Epithelial cell of esophagus (primary cell): ENCODE measurements around the gene SKAP1.
"Not testable (repeated sequence)": the region's sequence is repeated elsewhere in the genome, so short reads cannot be mapped to it uniquely, and the experiment has no call there.

Source experiments
- DNase-seq: peaks from one replicate; pipeline ENCODE4 v3.0.0; 2010; ENCODE audit warnings: low read depth
- H3K4me3 ChIP-seq: 2 replicates; pipeline ENCODE4 v1.5.1; 2011; ENCODE audit warnings: mild to moderate bottlenecking, low read length, control low read depth
- TF ChIP-seq, protein P1 (sequence below): IDR thresholded peaks from 2 replicates; pipeline ENCODE4 v1.5.1; 2011; ENCODE audit warnings: low read depth, mild to moderate bottlenecking, low read length, control low read depth, inconsistent platforms; ENCODE audit not compliant: insufficient read depth; ENCODE audit errors: missing control alignments

Gene SKAP1

DNA sequence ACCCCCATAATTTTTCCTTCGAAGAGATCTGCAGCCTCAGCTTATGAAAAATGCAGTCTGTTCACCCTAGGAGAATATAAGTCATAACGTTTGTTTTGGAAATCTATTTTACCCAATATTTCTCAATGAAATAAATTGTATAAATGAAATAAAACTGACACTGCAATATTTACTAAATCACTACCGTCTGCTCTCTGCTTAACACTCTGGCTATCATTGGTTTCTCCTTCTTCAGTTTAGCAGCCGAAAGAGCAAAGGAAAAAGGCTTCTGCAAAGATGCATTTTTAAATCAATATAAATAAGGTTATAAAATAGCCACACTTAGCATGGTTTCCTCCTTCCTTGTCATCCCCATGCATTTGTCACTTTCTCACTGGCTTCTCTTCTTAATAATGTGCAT, 174.3 kb downstream of the SKAP1 start:
- H3K4me3 ChIP-seq = no peak overlapping the region
- TF ChIP-seq, protein P1, sequence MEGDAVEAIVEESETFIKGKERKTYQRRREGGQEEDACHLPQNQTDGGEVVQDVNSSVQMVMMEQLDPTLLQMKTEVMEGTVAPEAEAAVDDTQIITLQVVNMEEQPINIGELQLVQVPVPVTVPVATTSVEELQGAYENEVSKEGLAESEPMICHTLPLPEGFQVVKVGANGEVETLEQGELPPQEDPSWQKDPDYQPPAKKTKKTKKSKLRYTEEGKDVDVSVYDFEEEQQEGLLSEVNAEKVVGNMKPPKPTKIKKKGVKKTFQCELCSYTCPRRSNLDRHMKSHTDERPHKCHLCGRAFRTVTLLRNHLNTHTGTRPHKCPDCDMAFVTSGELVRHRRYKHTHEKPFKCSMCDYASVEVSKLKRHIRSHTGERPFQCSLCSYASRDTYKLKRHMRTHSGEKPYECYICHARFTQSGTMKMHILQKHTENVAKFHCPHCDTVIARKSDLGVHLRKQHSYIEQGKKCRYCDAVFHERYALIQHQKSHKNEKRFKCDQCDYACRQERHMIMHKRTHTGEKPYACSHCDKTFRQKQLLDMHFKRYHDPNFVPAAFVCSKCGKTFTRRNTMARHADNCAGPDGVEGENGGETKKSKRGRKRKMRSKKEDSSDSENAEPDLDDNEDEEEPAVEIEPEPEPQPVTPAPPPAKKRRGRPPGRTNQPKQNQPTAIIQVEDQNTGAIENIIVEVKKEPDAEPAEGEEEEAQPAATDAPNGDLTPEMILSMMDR = no peak
- no peak for DNase-seq

DNA sequence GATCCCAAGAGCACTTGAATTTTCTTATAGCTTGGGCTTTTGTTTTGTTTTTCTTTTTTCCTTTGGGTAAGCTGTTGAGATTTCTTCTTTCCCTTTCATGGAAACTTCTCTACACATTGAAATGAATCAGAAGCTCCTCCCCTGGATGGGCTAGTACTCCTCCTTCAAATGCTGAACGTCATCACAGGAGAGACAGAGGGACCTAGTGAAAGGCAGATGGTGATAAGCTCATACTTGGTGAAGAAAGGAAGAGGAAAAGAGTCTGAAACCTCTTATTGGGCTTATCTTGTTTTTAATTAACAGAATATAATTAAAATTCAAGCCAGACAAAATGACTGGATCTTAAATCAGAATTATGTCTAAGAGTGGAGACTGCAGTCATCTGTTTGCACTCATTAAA, 175.1 kb downstream of the SKAP1 start:
- H3K4me3 ChIP-seq = no peak overlapping the region
- peak; percentile 27 for DNase-seq
- TF ChIP-seq, protein P1 = no peak

DNA sequence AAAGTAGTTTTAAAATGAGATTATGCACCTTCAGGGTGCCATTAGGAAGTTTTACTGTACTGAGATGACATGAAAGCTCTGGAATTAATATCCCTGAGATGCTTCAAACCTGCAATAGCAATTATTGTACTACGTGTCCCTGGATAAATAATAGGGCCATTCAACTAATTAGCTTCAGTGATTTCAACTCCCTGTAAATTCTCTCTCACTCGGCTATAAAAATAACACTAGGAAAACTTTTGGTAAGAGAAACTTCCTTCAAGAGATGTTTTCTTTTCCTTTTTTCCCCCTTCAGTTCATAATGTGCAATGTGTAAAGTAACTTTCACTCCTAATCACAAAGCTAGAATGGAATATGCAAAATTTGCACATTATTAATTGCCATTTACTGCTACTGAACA, 176.0 kb downstream of the SKAP1 start:
- no peak overlapping the region for H3K4me3 ChIP-seq
- no peak for DNase-seq
- TF ChIP-seq, protein P1 = no peak

DNA sequence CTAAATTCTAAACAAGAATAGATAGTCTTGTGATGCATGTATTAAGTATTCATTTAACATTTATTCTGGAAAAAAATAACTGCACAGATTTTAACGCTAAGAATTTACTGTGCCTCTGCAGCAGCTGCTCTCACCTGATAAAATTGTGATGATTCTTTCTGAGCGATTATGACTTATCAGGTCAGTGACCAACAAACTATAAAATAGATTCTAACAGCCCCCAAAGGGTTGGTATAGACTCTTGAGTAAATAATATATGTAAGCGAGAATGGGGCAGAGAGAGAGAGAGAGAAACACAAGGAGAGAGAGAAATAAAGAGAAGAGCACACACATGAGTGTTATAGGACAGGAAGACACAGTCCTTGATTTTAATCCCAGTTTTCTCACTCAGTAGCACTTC, 178.1 kb downstream of the SKAP1 start:
- DNase-seq = no peak
- H3K4me3 ChIP-seq = no peak overlapping the region
- TF ChIP-seq, protein P1 = no peak

DNA sequence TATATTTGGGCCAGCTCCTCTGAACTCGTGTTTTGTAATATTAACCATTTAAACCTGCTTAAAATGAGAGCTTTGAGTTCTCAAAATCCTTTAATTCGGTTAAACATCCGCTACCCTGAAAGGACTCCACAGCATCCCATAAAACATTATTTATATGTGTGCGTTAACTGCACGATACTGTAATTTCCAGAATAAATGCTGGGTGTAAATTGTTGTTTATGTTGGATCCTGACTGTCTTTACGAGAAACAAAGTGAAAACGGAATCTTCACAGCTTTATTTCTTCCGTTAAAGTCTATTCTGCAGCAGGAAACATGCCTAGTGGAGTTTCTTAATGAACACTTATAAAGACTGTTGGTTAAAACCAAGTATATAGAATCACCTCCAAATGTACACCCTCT, 179.1 kb downstream of the SKAP1 start:
- no peak overlapping the region for H3K4me3 ChIP-seq
- no peak for DNase-seq
- TF ChIP-seq, protein P1 = no peak

DNA sequence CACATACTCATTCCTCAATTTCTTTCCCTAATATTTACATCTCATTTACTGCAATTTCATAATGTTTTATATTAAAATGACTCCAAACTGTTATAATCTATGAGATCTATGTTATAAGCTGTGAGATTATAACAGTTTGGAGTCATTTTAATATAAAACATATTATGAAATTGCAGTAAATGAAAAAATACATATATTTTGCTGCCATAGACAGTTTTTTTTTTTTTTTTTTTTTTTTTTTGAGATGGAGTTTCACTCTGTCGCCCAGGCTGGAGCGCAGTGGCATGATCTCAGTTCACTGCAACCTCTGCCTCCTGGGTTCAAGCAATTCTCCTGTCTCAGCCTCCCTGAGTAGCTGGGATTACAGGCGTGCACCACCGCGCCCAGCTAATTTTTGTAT, 180.0 kb downstream of the SKAP1 start:
- not testable (repeated sequence) for H3K4me3 ChIP-seq, DNase-seq

DNA sequence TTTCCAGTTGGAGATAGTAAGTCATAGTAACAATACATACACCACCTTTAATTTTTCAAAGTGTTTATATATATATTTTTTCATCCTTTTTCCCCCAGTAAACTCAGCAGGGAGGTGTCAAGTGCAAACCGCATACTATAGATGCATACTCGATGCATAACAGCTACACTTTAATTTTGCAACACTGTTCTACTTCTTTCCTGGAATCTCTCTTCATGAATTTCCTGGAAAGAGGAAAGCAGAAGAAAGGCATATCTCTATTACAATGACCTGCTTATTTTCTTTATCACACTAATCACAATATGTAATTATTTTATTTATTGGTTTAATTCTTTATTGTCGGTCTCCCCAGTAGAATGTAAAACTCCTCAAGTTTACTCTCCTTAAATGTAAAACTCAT, 182.4 kb downstream of the SKAP1 start:
- no peak overlapping the region for H3K4me3 ChIP-seq
- DNase-seq = no peak
- TF ChIP-seq, protein P1 = no peak

DNA sequence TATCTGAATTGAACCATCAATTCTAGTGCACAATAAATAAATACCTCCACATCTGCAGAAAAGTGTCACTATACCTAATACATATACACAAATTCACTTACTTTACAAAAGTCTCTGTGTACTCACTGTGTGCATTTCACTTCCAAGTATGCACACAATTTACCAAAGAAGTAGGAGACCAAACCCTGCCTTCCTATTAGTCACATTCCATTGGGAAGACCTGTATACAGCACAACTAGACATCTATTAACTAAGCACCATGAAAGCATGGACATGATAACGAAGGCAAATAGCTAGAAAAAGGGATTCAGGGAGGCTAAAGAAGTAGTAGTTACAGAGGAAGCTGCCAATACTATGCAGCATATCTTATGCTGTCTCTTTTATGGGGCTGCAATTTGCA, 183.0 kb downstream of the SKAP1 start:
- H3K4me3 ChIP-seq = no peak overlapping the region
- DNase-seq = no peak
- TF ChIP-seq, protein P1 = no peak
